Measurements from ENCODE around the gene NPHP4.

NPHP4 gene

GRCh38 chr1:5915587-5916571 is 76.3 kb downstream of the NPHP4 start:
- in situ Hi-C loops (cut with MboI; ENCODE audit: low sequenced_read_pairs), result no loop called here

- in situ Hi-C loops (cut with MboI; ENCODE audit: low sequenced_read_pairs), result no loop called here
Observed at GRCh38 chr1:5914676-5915365, 77.4 kb downstream of the NPHP4 start.

GRCh38 chr1:5913876-5914275 is 78.3 kb downstream of the NPHP4 start:
- in situ Hi-C loops (cut with MboI; ENCODE audit: low sequenced_read_pairs), result no loop called here

GRCh38 chr1:5913078-5913845 is 79.0 kb downstream of the NPHP4 start:
- in situ Hi-C loops (cut with MboI; ENCODE audit: low sequenced_read_pairs), result no loop called here

GRCh38 chr1:5911871-5912271 is 80.4 kb downstream of the NPHP4 start:
- in situ Hi-C loops (cut with MboI; ENCODE audit: low sequenced_read_pairs), result no loop called here

- in situ Hi-C loops (cut with MboI; ENCODE audit: low sequenced_read_pairs), result no loop called here
Observed at GRCh38 chr1:5911157-5911556, 81.1 kb downstream of the NPHP4 start.

GRCh38 chr1:5910666-5911065 is 81.6 kb downstream of the NPHP4 start:
- in situ Hi-C loops (cut with MboI; ENCODE audit: low sequenced_read_pairs), result no loop called here

GRCh38 chr1:5910276-5910620 is 82.0 kb downstream of the NPHP4 start:
- in situ Hi-C loops (cut with MboI; ENCODE audit: low sequenced_read_pairs), result no loop called here

GRCh38 chr1:5909576-5910275 is 82.5 kb downstream of the NPHP4 start:
- in situ Hi-C loops (cut with MboI; ENCODE audit: low sequenced_read_pairs), result no loop called here

GRCh38 chr1:5908461-5909375 is 83.5 kb downstream of the NPHP4 start:
- in situ Hi-C loops (cut with MboI; ENCODE audit: low sequenced_read_pairs), result no loop called here

- in situ Hi-C loops (cut with MboI; ENCODE audit: low sequenced_read_pairs), result no loop called here
Observed at GRCh38 chr1:5907966-5908365, 84.3 kb downstream of the NPHP4 start.

- in situ Hi-C loops (cut with MboI; ENCODE audit: low sequenced_read_pairs), result no loop called here
Observed at GRCh38 chr1:5907386-5907785, 84.8 kb downstream of the NPHP4 start.

- in situ Hi-C loops (cut with MboI; ENCODE audit: low sequenced_read_pairs), result no loop called here
Observed at GRCh38 chr1:5906966-5907365, 85.3 kb downstream of the NPHP4 start.

GRCh38 chr1:5906116-5906515 is 86.1 kb downstream of the NPHP4 start:
- in situ Hi-C loops (cut with MboI; ENCODE audit: low sequenced_read_pairs), result no loop called here

- in situ Hi-C loops (cut with MboI; ENCODE audit: low sequenced_read_pairs), result no loop called here
Observed at GRCh38 chr1:5905436-5905835, 86.8 kb downstream of the NPHP4 start.

- in situ Hi-C loops (cut with MboI; ENCODE audit: low sequenced_read_pairs), result no loop called here
Observed at GRCh38 chr1:5904551-5904950, 87.7 kb downstream of the NPHP4 start.

- in situ Hi-C loops (cut with MboI; ENCODE audit: low sequenced_read_pairs), result no loop called here
Observed at GRCh38 chr1:5903680-5904079, 88.5 kb downstream of the NPHP4 start.

GRCh38 chr1:5903031-5903430 is 89.2 kb downstream of the NPHP4 start:
- in situ Hi-C loops (cut with MboI; ENCODE audit: low sequenced_read_pairs), result no loop called here

- in situ Hi-C loops (cut with MboI; ENCODE audit: low sequenced_read_pairs), result no loop called here
Observed at GRCh38 chr1:5901841-5902240, 90.4 kb downstream of the NPHP4 start.

GRCh38 chr1:5901150-5901549 is 91.1 kb downstream of the NPHP4 start:
- in situ Hi-C loops (cut with MboI; ENCODE audit: low sequenced_read_pairs), result no loop called here

Measured in hTERT RPE-1 (cell line).